Adipocyte (in vitro differentiated cells): Measurements from ENCODE around the gene CREB5.
A peak's percentile ranks its signal among the peaks of the same experiment; 100 is the strongest.

Experiments used
- DNase-seq: peaks from one replicate; pipeline ENCODE4 v3.0.0-alpha.2; 2015; ENCODE audit warnings: low read depth
- H3K27me3 ChIP-seq: replicated peaks from 2 replicates; pipeline ENCODE4 v1.7.0; 2013; ENCODE audit warnings: mild to moderate bottlenecking, low read length, moderate library complexity; ENCODE audit not compliant: control insufficient read depth, insufficient read depth
- H3K36me3 ChIP-seq: 2 replicates; pipeline ENCODE4 v1.7.0; 2013; ENCODE audit warnings: low read length, mild to moderate bottlenecking, moderate library complexity; ENCODE audit not compliant: control insufficient read depth, insufficient read depth, severe bottlenecking
- H3K4me1 ChIP-seq: 2 replicates; pipeline ENCODE4 v1.7.0; 2013; ENCODE audit warnings: mild to moderate bottlenecking, low read length, moderate library complexity; ENCODE audit not compliant: control insufficient read depth, insufficient read depth
- H3K4me3 ChIP-seq: 2 replicates; pipeline ENCODE4 v1.7.0; 2013; ENCODE audit warnings: mild to moderate bottlenecking, low read length, moderate library complexity
- H3K9ac ChIP-seq: 2 replicates; pipeline ENCODE4 v1.7.0; 2013; ENCODE audit warnings: mild to moderate bottlenecking, low read length, moderate library complexity
- H3K9me3 ChIP-seq: 2 replicates; pipeline ENCODE4 v1.7.0; 2013; ENCODE audit warnings: mild to moderate bottlenecking, low read length, moderate library complexity; ENCODE audit not compliant: control insufficient read depth

CREB5 gene

GRCh38 chr7:28835800-28836199 lies 423.5 kb downstream of the CREB5 start:
- peak; percentile 68 for DNase-seq
- no peaks in the 10 kb centered on the region for H3K36me3 ChIP-seq
- no peak overlapping the region for H3K9ac ChIP-seq
- H3K27me3 ChIP-seq: no peaks in the 10 kb centered on the region
- H3K4me3 ChIP-seq: no peak overlapping the region
- H3K4me1 ChIP-seq: peaks cover 15% of the 10 kb centered on the region
- no peaks in the 10 kb centered on the region for H3K9me3 ChIP-seq

GRCh38 chr7:28836716-28837115 lies 424.4 kb downstream of the CREB5 start:
- Histone ChIP-seq H3K36me3 (no peaks in the 10 kb centered on the region), H3K9ac (no peak overlapping the region), H3K4me3 (no peak overlapping the region), H3K9me3 (no peaks in the 10 kb centered on the region), H3K4me1 (peaks cover 15% of the 10 kb centered on the region), H3K27me3 (no peaks in the 10 kb centered on the region)
- peak; percentile 60 for DNase-seq

GRCh38 chr7:28837216-28837615 lies 424.9 kb downstream of the CREB5 start:
- peaks cover 15% of the 10 kb centered on the region for H3K4me1 ChIP-seq
- no peaks in the 10 kb centered on the region for H3K36me3 ChIP-seq

GRCh38 chr7:28840592-28840995 lies 428.3 kb downstream of the CREB5 start:
- Histone ChIP-seq H3K4me1 (peaks cover 13% of the 10 kb centered on the region), H3K9me3 (no peaks in the 10 kb centered on the region), H3K36me3 (no peaks in the 10 kb centered on the region), H3K27me3 (no peaks in the 10 kb centered on the region), H3K9ac (no peak overlapping the region), H3K4me3 (no peak overlapping the region)
- peak; percentile 37 for DNase-seq

More at GRCh38 chr7:28837216-28837615, 424.9 kb downstream of the CREB5 start:
- Histone ChIP-seq H3K9ac (no peak overlapping the region), H3K4me3 (no peak overlapping the region), H3K9me3 (no peaks in the 10 kb centered on the region), H3K27me3 (no peaks in the 10 kb centered on the region)
- DNase-seq: peak; percentile 27

DNA sequence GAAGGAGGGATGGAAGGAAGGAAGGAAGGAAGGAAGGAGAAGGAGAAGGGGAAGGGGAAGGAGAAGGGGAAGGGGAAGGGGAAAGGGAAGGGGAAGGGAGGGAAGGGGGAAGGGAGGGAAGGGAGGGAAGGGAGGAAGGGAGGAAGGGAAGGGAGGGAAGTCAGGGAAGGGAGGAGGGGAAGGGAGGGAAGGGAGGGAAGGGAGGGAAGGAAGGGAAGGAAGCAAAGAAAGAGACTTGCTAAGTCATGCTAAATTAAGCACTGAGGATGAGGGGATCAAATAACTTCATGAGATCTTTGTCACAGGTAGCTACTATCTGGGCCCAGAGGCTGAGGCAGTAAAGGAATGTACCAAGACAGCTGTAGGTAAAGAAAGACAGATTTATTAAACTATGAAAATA lies 429.4 kb downstream of the CREB5 start:
- no peaks in the 10 kb centered on the region for H3K9me3 ChIP-seq
- DNase-seq: no peak
- H3K4me1 ChIP-seq: peaks cover 1% of the 10 kb centered on the region
- no peak overlapping the region for H3K4me3 ChIP-seq
- no peaks in the 10 kb centered on the region for H3K36me3 ChIP-seq
- no peak overlapping the region for H3K9ac ChIP-seq
- H3K27me3 ChIP-seq: no peaks in the 10 kb centered on the region

GRCh38 chr7:28842769-28843295 lies 430.5 kb downstream of the CREB5 start:
- Histone ChIP-seq H3K9ac (no peak overlapping the region), H3K4me3 (no peak overlapping the region), H3K27me3 (no peaks in the 10 kb centered on the region), H3K4me1 (no peaks in the 10 kb centered on the region), H3K9me3 (no peaks in the 10 kb centered on the region), H3K36me3 (no peaks in the 10 kb centered on the region)
- DNase-seq: no peak

DNA sequence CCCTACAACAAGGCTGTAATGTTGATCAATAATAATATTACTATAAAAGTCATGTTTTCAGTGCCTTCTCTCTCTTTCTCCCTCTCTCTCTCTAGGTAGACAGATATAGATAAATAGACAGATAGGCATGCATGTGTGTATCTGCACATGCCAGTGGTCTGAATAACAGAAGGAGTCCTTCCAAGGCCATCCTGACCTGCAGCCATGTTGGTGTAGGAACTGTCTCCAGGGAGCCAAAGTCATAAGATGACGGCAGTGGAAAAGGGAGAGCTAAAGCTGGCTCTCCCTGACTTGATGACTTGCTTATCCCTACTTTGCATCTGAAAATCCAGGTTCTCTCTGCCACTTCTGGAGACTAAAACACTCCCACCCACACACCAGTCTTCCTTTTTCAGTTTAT lies 432.8 kb downstream of the CREB5 start:
- Histone ChIP-seq H3K4me3 (no peak overlapping the region), H3K36me3 (no peaks in the 10 kb centered on the region), H3K4me1 (no peaks in the 10 kb centered on the region), H3K9me3 (no peaks in the 10 kb centered on the region), H3K27me3 (no peaks in the 10 kb centered on the region), H3K9ac (no peak overlapping the region)
- DNase-seq: no peak

GRCh38 chr7:28847176-28847575 lies 434.9 kb downstream of the CREB5 start:
- Histone ChIP-seq H3K27me3 (no peaks in the 10 kb centered on the region), H3K4me3 (no peak overlapping the region), H3K36me3 (no peaks in the 10 kb centered on the region)

DNA sequence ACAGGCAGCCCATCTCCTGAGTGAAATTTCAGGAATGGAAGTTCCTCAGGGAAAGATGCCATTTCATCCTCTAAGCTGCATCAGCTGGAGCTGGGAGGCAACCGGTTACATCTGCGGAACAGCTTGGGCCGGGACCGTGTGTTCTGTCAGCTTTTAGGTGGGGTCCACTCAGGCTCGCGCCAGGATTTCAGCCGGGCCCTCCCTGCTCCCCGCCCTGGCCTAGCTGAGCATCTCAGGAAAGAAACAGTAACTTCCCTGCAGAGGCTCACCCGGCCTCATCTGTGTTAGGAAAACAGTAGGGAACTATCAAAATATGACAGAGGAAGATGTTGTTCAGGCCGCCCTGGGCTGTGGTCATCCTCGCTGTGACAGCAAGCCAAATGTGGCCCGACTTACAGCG lies 435.4 kb downstream of the CREB5 start:
- DNase-seq: no peak
- Histone ChIP-seq H3K27me3 (no peaks in the 10 kb centered on the region), H3K9ac (no peak overlapping the region), H3K4me3 (no peak overlapping the region), H3K36me3 (no peaks in the 10 kb centered on the region), H3K4me1 (no peaks in the 10 kb centered on the region), H3K9me3 (no peaks in the 10 kb centered on the region)

More at GRCh38 chr7:28847176-28847575, 434.9 kb downstream of the CREB5 start:
- H3K9ac ChIP-seq: no peak overlapping the region
- H3K4me1 ChIP-seq: no peaks in the 10 kb centered on the region
- no peak for DNase-seq
- H3K9me3 ChIP-seq: no peaks in the 10 kb centered on the region

GRCh38 chr7:28848906-28849305 lies 436.6 kb downstream of the CREB5 start:
- Histone ChIP-seq H3K4me1 (peaks cover 7% of the 10 kb centered on the region), H3K27me3 (no peaks in the 10 kb centered on the region), H3K4me3 (no peak overlapping the region), H3K9ac (no peak overlapping the region), H3K9me3 (no peaks in the 10 kb centered on the region), H3K36me3 (no peaks in the 10 kb centered on the region)
- DNase-seq: no peak

GRCh38 chr7:28850699-28851098 lies 438.4 kb downstream of the CREB5 start:
- DNase-seq: no peak
- Histone ChIP-seq H3K9ac (no peak overlapping the region), H3K4me1 (peaks cover 13% of the 10 kb centered on the region), H3K9me3 (no peaks in the 10 kb centered on the region), H3K4me3 (no peak overlapping the region), H3K36me3 (no peaks in the 10 kb centered on the region), H3K27me3 (no peaks in the 10 kb centered on the region)

GRCh38 chr7:28853150-28853549 lies 440.8 kb downstream of the CREB5 start:
- H3K27me3 ChIP-seq: no peaks in the 10 kb centered on the region
- H3K4me3 ChIP-seq: peak overlapping the region; percentile 83
- H3K9me3 ChIP-seq: no peaks in the 10 kb centered on the region
- no peaks in the 10 kb centered on the region for H3K36me3 ChIP-seq
- no peak overlapping the region for H3K9ac ChIP-seq
- peaks cover 22% of the 10 kb centered on the region for H3K4me1 ChIP-seq
- DNase-seq: no peak
